ENCODE results near the gene KIF9.
"Not testable (repeated sequence)": the region's sequence is repeated elsewhere in the genome, so short reads cannot be mapped to it uniquely, and the experiment has no call there.

KIF9 gene

DNA sequence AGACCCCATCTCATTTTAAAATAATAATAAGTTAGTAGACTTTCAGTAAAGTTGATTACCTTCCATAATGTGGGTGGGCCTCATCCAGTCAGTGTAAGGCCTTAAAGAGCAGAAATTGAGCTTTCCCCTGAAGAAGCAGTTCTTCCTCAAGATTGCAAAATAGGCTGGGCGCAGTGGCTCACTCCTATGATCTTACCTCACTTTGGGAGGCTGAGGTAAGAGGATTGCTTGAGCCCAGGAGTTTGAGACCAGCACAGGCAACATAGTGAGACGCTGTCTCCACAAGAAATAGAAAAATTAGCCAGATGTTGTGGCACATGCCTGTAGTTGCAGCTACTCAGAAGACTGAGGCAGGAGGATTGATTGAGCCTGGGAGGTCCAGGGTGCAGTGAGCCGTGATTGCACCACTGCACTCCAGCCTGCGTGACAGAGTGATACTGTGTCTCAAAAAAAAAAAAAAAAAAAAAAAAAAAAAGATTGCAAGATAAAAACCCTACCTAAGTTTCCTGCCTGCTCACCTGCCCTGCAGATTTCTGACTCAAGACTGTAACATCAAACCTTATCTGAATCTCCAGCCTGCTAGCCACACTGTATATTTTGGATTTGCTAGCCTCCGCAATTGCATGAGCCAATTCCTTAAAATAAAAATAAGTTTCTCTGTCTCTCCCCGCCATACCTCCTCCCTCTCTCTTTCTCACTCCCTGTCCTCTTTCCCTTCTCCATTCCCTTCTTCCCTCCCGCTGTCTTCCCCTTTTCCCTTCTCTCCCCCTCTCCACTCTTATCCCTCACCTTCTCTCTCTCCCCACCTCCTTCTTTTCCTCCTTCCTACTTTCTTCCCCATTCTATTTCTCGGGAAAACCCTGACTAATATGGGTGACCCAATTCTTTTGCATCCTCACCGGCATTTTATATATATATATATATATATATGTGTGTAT lies 17.1 kb upstream of the KIF9 start:
- TF ChIP-seq ZFX (IDR thresholded peaks at IDR 0.05): no peak
- TF ChIP-seq, protein P1, sequence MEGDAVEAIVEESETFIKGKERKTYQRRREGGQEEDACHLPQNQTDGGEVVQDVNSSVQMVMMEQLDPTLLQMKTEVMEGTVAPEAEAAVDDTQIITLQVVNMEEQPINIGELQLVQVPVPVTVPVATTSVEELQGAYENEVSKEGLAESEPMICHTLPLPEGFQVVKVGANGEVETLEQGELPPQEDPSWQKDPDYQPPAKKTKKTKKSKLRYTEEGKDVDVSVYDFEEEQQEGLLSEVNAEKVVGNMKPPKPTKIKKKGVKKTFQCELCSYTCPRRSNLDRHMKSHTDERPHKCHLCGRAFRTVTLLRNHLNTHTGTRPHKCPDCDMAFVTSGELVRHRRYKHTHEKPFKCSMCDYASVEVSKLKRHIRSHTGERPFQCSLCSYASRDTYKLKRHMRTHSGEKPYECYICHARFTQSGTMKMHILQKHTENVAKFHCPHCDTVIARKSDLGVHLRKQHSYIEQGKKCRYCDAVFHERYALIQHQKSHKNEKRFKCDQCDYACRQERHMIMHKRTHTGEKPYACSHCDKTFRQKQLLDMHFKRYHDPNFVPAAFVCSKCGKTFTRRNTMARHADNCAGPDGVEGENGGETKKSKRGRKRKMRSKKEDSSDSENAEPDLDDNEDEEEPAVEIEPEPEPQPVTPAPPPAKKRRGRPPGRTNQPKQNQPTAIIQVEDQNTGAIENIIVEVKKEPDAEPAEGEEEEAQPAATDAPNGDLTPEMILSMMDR (conservative IDR thresholded peaks at IDR 0.05): no peak
- H3K27ac ChIP-seq: no peak overlapping the region

DNA sequence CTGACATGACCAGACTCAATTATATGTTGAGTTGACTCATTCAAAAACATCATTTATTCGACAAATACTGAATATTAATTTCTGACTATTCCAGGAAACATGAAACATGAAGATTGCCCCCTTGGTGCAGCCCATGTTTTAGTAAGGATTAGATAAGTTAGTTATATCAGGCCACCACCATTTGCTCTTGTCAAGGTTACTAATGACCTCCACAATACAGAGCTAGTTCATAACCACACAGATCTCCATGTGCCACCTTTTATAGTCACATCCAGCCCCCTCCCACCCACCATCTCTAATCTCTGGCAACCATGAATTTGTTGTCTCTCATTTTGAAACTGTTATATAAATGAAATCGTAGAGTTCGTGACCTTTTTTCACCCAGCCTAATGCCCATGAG lies 15.8 kb upstream of the KIF9 start:
- TF ChIP-seq ZFX (IDR thresholded peaks at IDR 0.05): no peak
- TF ChIP-seq, protein P1 (conservative IDR thresholded peaks at IDR 0.05): no peak
- no peak overlapping the region for H3K27ac ChIP-seq

DNA sequence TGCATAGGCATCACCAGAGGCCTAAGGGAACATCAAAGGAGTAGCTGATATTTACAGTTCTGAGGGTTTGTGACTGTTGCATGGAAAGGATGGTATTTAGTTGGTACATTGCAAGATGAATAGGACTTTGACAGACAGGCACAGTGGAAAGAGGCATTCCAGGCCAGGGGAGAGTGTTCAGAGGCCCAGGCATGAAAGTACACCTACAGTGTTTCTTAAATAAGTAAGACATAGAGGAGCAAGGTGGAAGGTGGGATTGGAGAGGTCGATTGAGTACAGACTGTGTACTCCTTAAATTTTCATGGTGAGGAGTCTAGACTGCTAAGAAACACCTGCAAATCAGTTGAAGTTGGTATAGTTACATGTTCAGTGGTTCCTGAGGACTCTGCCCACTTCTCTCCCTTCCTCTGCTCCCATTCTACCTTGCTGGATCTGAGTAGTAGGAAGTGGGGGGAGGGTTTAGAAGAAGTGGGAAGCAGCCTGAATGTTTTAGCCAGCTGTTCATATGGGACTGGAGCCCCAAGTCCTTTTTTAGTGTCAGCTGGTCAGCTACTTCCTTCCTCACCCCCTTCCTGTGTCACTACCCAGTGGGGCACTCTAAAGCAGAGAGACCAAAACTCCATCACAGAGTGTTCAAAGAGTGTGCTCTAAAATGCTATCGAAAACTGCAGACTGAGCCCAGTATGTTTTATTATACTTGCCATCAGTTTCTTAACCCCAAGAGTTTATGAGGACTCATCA lies 14.1 kb upstream of the KIF9 start:
- TF ChIP-seq, protein P1 (conservative IDR thresholded peaks at IDR 0.05): no peak
- TF ChIP-seq ZFX (IDR thresholded peaks at IDR 0.05): no peak
- no peak overlapping the region for H3K27ac ChIP-seq

DNA sequence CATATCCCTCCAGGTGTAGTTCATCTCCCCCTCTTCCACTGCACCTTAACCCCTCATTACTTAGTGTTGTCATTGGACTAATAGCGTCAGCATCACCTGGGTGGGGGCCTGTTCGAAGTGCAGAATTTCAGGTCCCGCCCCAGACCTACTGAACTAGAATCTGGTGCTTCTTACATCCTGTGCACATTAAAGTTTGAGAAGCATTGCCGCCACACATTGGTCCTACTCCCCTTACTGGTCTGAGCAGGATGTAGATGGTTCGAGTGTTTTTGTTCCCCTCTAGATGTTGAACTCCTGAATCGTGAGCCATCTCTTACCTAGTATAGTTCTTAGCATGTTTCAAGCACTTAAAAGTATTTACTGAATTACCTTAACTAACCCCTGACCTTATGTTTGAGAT lies 13.4 kb upstream of the KIF9 start:
- no peak overlapping the region for H3K27ac ChIP-seq

DNA sequence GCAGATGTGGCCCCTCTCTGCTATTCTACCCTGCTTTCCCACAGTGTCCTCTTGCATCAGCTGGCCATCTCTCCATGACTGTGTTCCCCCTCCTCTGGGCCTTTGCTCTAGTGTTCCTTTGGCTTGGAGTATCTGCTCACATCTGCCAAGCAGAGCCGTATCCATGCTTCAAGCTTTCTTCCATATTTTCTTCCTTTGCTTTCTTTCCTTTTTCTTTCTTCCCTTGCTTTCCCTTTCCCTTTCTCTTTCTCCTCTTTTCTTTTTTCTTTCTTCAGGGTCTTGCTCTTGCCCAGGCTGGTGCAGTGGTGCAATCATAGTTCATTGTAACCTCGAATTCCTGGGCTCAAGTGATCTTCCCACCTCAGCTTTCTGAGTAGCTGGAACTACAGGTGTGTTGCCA lies 12.7 kb upstream of the KIF9 start:
- no peak overlapping the region for H3K27ac ChIP-seq
- TF ChIP-seq, protein P1 (conservative IDR thresholded peaks at IDR 0.05): no peak
- no peak for TF ChIP-seq ZFX (IDR thresholded peaks at IDR 0.05)

More for the DNA sequence above, 13.4 kb upstream of the KIF9 start:
- no peak for TF ChIP-seq ZFX (IDR thresholded peaks at IDR 0.05)
- TF ChIP-seq, protein P1 (conservative IDR thresholded peaks at IDR 0.05): no peak

DNA sequence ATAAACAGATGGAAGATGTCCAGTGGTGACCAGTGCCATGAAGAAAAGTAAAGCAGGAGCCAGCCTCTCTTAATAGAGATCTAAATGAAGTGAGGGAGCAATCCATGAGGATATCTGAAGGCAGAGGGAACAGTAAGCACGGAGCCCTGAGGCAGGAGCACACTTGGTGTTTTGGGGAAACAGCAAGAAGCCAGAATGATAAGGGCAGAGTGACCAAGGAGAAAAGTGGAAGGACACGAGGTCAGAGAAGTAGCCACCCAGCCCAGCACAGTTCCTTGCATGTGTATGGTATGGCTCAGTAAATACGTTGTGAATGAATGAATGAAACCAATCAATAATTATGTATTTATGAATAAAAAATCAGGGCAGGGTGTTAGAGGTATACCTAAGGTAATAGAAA lies 11.8 kb upstream of the KIF9 start:
- no peak overlapping the region for H3K27ac ChIP-seq
- TF ChIP-seq, protein P1 (conservative IDR thresholded peaks at IDR 0.05): no peak
- TF ChIP-seq ZFX (IDR thresholded peaks at IDR 0.05): no peak

DNA sequence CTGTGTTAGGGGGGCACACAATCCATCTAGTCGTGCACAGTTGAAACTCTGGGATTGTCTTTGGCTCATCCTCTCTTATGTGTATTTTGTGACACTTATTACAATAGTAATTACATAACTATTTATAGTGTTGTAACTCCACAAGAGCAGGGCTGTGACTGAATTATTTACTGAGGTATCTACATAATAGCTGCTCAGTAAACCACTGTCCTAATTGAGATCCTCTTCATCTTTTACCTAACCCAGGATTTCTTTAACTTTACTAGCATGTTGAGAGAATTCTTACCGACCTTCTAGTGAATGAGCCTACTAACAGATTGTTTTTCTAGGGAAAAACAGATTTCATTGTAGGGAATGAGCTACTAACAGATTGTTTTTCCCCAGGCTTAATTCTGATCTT lies 11.2 kb upstream of the KIF9 start:
- no peak overlapping the region for H3K27ac ChIP-seq

DNA sequence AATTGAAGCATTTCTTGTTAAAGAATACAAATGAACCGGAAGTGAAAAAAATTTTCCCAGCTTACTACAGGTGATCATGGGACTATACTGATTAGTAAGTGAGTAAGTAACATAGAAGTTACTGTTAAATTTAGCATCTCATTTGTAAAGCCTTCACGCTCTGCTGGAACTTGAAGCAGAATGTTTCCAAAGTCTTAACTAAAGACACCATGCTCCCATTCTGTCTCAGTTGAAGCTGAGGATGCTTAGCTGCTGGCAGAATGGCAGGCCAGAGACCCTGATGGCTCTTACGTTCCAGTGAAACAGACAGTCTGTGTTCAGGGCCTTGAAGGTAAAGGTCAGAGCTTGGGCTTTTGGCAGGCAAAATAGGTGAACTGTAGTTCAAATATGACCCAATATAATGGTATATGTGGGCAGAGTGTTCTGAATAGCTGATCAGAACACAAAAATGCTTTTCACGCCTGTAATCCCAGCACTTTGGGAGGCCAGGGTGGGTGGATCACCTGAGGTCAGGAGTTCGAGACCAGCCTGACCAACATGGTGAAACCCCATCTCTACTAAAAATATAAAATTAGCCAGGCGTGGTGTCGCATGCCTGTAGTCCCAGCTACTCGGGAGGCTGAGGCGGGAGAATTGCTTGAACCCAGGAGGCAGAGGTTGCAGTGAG lies 9.3 kb upstream of the KIF9 start:
- H3K27ac ChIP-seq: not testable (repeated sequence)

More for the DNA sequence above, 11.2 kb upstream of the KIF9 start:
- TF ChIP-seq ZFX (IDR thresholded peaks at IDR 0.05): no peak
- TF ChIP-seq, protein P1 (conservative IDR thresholded peaks at IDR 0.05): no peak

Measured in C4-2B (cell line).